ENCODE measurements around the gene PPP1R13B.

PPP1R13B gene

GRCh38 chr14:103828315-103828967 lies 18.9 kb downstream of the PPP1R13B start:
- TF ChIP-seq TAF1 (IDR thresholded peaks at IDR 0.05; ENCODE audit: borderline replicate concordance, insufficient read depth, low read length) (no peak), SIN3A (IDR thresholded peaks at IDR 0.05; ENCODE audit: borderline replicate concordance, insufficient read depth, low read length) (no peak), REST (IDR thresholded peaks at IDR 0.05; ENCODE audit: insufficient read depth in 1 of 2, low read depth in 2 of 2, low read length in 2 of 2) (no peak), FOXP2 (optimal IDR thresholded peaks at IDR 0.05; ENCODE audit: borderline replicate concordance, extremely low read depth, extremely low read length, insufficient read depth) (no peak), POLR2AphosphoS5 (IDR thresholded peaks at IDR 0.05; ENCODE audit: low read depth, low read length) (no peak)

GRCh38 chr14:103825101-103825500 lies 22.3 kb downstream of the PPP1R13B start:
- TF ChIP-seq TAF1 (IDR thresholded peaks at IDR 0.05; ENCODE audit: borderline replicate concordance, insufficient read depth, low read length) (no peak), SIN3A (IDR thresholded peaks at IDR 0.05; ENCODE audit: borderline replicate concordance, insufficient read depth, low read length) (no peak), FOXP2 (optimal IDR thresholded peaks at IDR 0.05; ENCODE audit: borderline replicate concordance, extremely low read depth, extremely low read length, insufficient read depth) (no peak), REST (IDR thresholded peaks at IDR 0.05; ENCODE audit: insufficient read depth in 1 of 2, low read depth in 2 of 2, low read length in 2 of 2) (no peak), POLR2AphosphoS5 (IDR thresholded peaks at IDR 0.05; ENCODE audit: low read depth, low read length) (no peak)

- TF ChIP-seq REST (IDR thresholded peaks at IDR 0.05; ENCODE audit: insufficient read depth in 1 of 2, low read depth in 2 of 2, low read length in 2 of 2) (no peak), POLR2AphosphoS5 (IDR thresholded peaks at IDR 0.05; ENCODE audit: low read depth, low read length) (no peak), FOXP2 (optimal IDR thresholded peaks at IDR 0.05; ENCODE audit: borderline replicate concordance, extremely low read depth, extremely low read length, insufficient read depth) (no peak), SIN3A (IDR thresholded peaks at IDR 0.05; ENCODE audit: borderline replicate concordance, insufficient read depth, low read length) (no peak), TAF1 (IDR thresholded peaks at IDR 0.05; ENCODE audit: borderline replicate concordance, insufficient read depth, low read length) (no peak)
Observed at GRCh38 chr14:103820908-103821307, 26.5 kb downstream of the PPP1R13B start.

- TF ChIP-seq POLR2AphosphoS5 (IDR thresholded peaks at IDR 0.05; ENCODE audit: low read depth, low read length) (no peak), FOXP2 (optimal IDR thresholded peaks at IDR 0.05; ENCODE audit: borderline replicate concordance, extremely low read depth, extremely low read length, insufficient read depth) (no peak), SIN3A (IDR thresholded peaks at IDR 0.05; ENCODE audit: borderline replicate concordance, insufficient read depth, low read length) (no peak), TAF1 (IDR thresholded peaks at IDR 0.05; ENCODE audit: borderline replicate concordance, insufficient read depth, low read length) (no peak), REST (IDR thresholded peaks at IDR 0.05; ENCODE audit: insufficient read depth in 1 of 2, low read depth in 2 of 2, low read length in 2 of 2) (no peak)
Observed at GRCh38 chr14:103820382-103820781, 27.0 kb downstream of the PPP1R13B start.
